MCF 10A (cell line): ENCODE data around the gene TNNI3. TPM values are rescaled to one million over a fixed set of nuclear protein-coding genes. Genes with fewer than 3 reads are reported as not detected.

Experiments used
- BruUV-seq: library from RNA; stranded (reverse); fragments of 400-500 nt; replicated peaks from 2 replicates; lab custom pipeline; 2021; lab: Mats Ljungman, UMichigan
- CTCF ChIA-PET: fragments of 300-600 bp; sonication (Branson Sonifier 250); formaldehyde crosslinking; extraction: SDS; loops from one replicate; lab custom pipeline; 2021; ENCODE audit warnings: antibody characterized with exemption, inconsistent platforms; lab: Yijun Ruan, JAX
- POLR2A ChIA-PET: fragments of 300-600, 350-650 bp; sonication (Branson Sonifier 250); formaldehyde crosslinking; extraction: SDS; loops from one replicate; lab custom pipeline; 2020; ENCODE audit warnings: antibody characterized with exemption, inconsistent platforms; lab: Yijun Ruan, JAX
- DNase-seq: peaks from one replicate; pipeline ENCODE4 v3.0.0-alpha.2; 2018; ENCODE audit not compliant: unreplicated experiment
- H3K27ac Mint-ChIP-seq: one replicate; pipeline ENCODE4 v1.8.0; 2022; ENCODE audit warnings: mild to moderate bottlenecking, low read depth, mixed read lengths; ENCODE audit not compliant: unreplicated experiment
- H3K27me3 Mint-ChIP-seq: one replicate; pipeline ENCODE4 v1.8.0; 2022; ENCODE audit warnings: mixed read lengths; ENCODE audit not compliant: insufficient read depth, unreplicated experiment
- H3K36me3 Mint-ChIP-seq: one replicate; pipeline ENCODE4 v1.8.0; 2022; ENCODE audit warnings: mild to moderate bottlenecking, moderate library complexity, mixed read lengths; ENCODE audit not compliant: insufficient read depth, unreplicated experiment
- H3K4me1 Mint-ChIP-seq: one replicate; pipeline ENCODE4 v1.8.0; 2022; ENCODE audit warnings: mixed read lengths; ENCODE audit not compliant: insufficient read depth, unreplicated experiment
- H3K4me3 Mint-ChIP-seq: one replicate; pipeline ENCODE4 v1.8.0; 2022; ENCODE audit warnings: mild to moderate bottlenecking, moderate library complexity, mixed read lengths; ENCODE audit not compliant: unreplicated experiment
- H3K9me3 Mint-ChIP-seq: one replicate; pipeline ENCODE4 v1.8.0; 2022; ENCODE audit warnings: mixed read lengths; ENCODE audit not compliant: unreplicated experiment
- CTCF ChIP-seq: fragments of 200-600 bp; IDR thresholded peaks from one replicate; pipeline ENCODE4 v1.8.0; 2022; ENCODE audit warnings: antibody characterized with exemption, mild to moderate bottlenecking; ENCODE audit not compliant: unreplicated experiment
- intact Hi-C: fragments of 100-400 bp; cut with micrococcal nuclease; formaldehyde crosslinking; loops from 2 replicates; pipeline ENCODE4 v1.14.1; 2022
- microRNA-seq: library from miRNA; unstranded; fragments of <30 nt; microRNA quantifications from one replicate; pipeline ENCODE4 v1.2.0, GENCODE V29; 2022
- total RNA-seq: library from RNA; stranded (reverse); gene quantifications from 2 replicates; pipeline ENCODE4 v1.2.3, GENCODE V29; 2022

The TNNI3 gene
- total RNA-seq, 1 experiment from 2014 or later, result 0.89 TPM

- BruUV-seq, result no TSS peak
- Mint-ChIP-seq H3K4me1 (no peaks in the 10 kb centered on the region), H3K27me3 (no peaks in the 10 kb centered on the region), H3K9me3 (no peaks in the 10 kb centered on the region), H3K27ac (no peak overlapping the region), H3K36me3 (peaks cover 54% of the 10 kb centered on the region), H3K4me3 (no peak overlapping the region)
- POLR2A ChIA-PET, result no interaction called here
- intact Hi-C loops, result no loop called here
- TF ChIP-seq CTCF, result no peak
- CTCF ChIA-PET, result interaction anchor here (6.4 kb wide), 1 partner anchor 17 kb away, joined by 36 read pairs; no protein-coding TSS in a partner anchor
- no peak for DNase-seq
Measured at GRCh38 chr19:55105237-55105636, 52.3 kb downstream of the TNNI3 start.

DNA sequence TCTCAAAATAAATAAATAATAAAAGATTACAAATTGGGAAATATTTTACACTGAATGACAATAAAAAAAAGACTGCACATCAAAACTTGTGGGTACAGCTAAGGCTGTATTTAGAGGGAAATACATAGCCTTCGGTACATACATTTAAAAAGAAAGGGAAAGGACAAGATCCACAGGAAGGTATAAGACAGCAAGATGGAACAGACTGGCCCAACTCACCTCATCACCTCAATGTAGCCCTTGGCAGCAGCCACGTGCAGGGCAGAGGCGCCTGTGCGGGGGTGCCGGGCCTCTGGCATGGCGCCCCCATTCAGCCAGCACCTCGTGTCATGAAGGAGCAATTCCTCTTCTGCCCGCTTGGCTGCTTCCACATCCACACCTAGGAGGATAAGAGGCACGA, 54.3 kb downstream of the TNNI3 start:
- ChIA-PET CTCF (interaction anchor here (1.4 to 6.4 kb wide), 2 partner anchors 15 to 37 kb away, joined by 4 to 36 read pairs; no protein-coding TSS in a partner anchor), POLR2A (no interaction called here)
- H3K36me3 Mint-ChIP-seq, result peaks cover 43% of the 10 kb centered on the region
- TF ChIP-seq CTCF, result no peak
- H3K9me3 Mint-ChIP-seq, result no peaks in the 10 kb centered on the region
- H3K4me1 Mint-ChIP-seq, result no peaks in the 10 kb centered on the region
- DNase-seq, result no peak
- BruUV-seq, result no TSS peak
- H3K27me3 Mint-ChIP-seq, result no peaks in the 10 kb centered on the region
- no peak overlapping the region for H3K27ac Mint-ChIP-seq
- H3K4me3 Mint-ChIP-seq, result no peak overlapping the region
- intact Hi-C loops, result no loop called here

Small RNAs within 50 kb of the gene (microRNA-seq; reads per million reads assigned to microRNA genes)
- gene MIR7975, result not detected

Other genes with a start within 250 kb of the TNNI3 start
- gene NLRP7, start 210.2 kb downstream of the TNNI3 start, total RNA-seq, result not detected in 2 replicates
- not detected in 2 replicates for gene NLRP2, start 191.4 kb downstream of the TNNI3 start, total RNA-seq
- gene GP6, start 119.5 kb downstream of the TNNI3 start, total RNA-seq, result 0.27 TPM in 1 of 2 replicates, not detected in the other
- 20.2 and 25.8 TPM in 2 replicates for gene RDH13, start 94.6 kb downstream of the TNNI3 start, total RNA-seq
- 9.9 and 17.9 TPM in 2 replicates for gene EPS8L1, start 81.9 kb downstream of the TNNI3 start, total RNA-seq
- gene PPP1R12C, start 40.1 kb downstream of the TNNI3 start, total RNA-seq, result 76.4 and 88.6 TPM in 2 replicates
- gene TNNT1, start 8.5 kb downstream of the TNNI3 start, total RNA-seq, result 32.3 and 46.8 TPM in 2 replicates
- 3.9 and 4.9 TPM in 2 replicates for gene DNAAF3, start 8.9 kb upstream of the TNNI3 start, total RNA-seq
- not detected in 2 replicates for gene SYT5, start 22.6 kb upstream of the TNNI3 start, total RNA-seq
- gene PTPRH, start 51.8 kb upstream of the TNNI3 start, total RNA-seq, result 0.56 and 2.3 TPM in 2 replicates
- 4.2 and 4.7 TPM in 2 replicates for gene TMEM86B, start 71.0 kb upstream of the TNNI3 start, total RNA-seq
- 70.6 and 78.9 TPM in 2 replicates for gene PPP6R1, start 101.3 kb upstream of the TNNI3 start, total RNA-seq
- 49.2 and 53.1 TPM in 2 replicates for gene HSPBP1, start 122.4 kb upstream of the TNNI3 start, total RNA-seq
- gene BRSK1, start 126.3 kb upstream of the TNNI3 start, total RNA-seq, result 3.8 and 5.1 TPM in 2 replicates
- not detected in 2 replicates for gene TMEM150B, start 167.6 kb upstream of the TNNI3 start, total RNA-seq
- gene KMT5C, start 182.1 kb upstream of the TNNI3 start, total RNA-seq, result 12.9 and 16.8 TPM in 2 replicates
- 0.33 and 0.93 TPM in 2 replicates for gene COX6B2, start 197.0 kb upstream of the TNNI3 start, total RNA-seq
- not detected in 2 replicates for gene GARIN5B, start 205.5 kb upstream of the TNNI3 start, total RNA-seq
- 4.2 TPM in 2 replicates for gene IL11, start 212.7 kb upstream of the TNNI3 start, total RNA-seq
- gene TMEM190, start 219.1 kb upstream of the TNNI3 start, total RNA-seq, result 0.58 and 0.59 TPM in 2 replicates
- 10.6 and 14.9 TPM in 2 replicates for gene TMEM238, start 226.6 kb upstream of the TNNI3 start, total RNA-seq
- 2,816 and 2,868 TPM in 2 replicates for gene RPL28, start 228.2 kb upstream of the TNNI3 start, total RNA-seq